ENCODE data around the gene GRK2. TPM values are rescaled to one million over a fixed set of nuclear protein-coding genes. Genes with fewer than 3 reads are reported as not detected.

The GRK2 gene
- 25.4 and 28.3 TPM in 2 replicates for total RNA-seq

DNA sequence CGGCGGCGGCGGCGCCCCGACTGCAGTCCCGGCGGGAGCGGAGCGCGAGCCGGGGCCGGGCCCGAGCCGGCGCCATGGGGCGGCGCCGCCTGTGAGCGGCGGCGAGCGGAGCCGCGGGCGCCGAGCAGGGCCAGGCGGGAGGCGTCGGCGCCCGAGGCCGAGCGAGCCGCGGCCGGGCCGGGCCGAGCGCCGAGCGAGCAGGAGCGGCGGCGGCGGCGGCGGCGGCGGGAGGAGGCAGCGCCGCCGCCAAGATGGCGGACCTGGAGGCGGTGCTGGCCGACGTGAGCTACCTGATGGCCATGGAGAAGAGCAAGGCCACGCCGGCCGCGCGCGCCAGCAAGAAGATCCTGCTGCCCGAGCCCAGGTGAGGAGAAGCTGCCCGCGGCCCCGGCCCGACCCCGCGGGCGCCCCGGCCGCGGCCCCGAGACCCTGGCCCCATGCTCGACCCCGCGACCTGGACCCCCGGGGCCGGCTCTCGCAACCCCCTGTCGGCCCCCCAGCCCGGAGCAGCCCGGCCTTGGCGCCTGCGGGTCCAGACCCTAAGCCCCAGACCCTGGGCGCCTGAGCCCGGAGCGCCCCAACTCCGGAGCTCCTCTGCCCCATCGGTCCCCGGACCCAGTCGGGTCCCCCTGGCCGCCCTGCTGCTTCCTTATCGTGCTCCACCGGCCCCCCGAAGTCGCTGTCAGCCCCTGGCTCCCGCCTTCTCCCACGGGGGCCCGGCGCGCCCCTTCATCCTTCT is at the start of gene GRK2:
GRK2 (plus strand) TSS at position 25 of the 739 bp plus-strand sequence; CDS start at position 252, 227 bp downstream.

DNA sequence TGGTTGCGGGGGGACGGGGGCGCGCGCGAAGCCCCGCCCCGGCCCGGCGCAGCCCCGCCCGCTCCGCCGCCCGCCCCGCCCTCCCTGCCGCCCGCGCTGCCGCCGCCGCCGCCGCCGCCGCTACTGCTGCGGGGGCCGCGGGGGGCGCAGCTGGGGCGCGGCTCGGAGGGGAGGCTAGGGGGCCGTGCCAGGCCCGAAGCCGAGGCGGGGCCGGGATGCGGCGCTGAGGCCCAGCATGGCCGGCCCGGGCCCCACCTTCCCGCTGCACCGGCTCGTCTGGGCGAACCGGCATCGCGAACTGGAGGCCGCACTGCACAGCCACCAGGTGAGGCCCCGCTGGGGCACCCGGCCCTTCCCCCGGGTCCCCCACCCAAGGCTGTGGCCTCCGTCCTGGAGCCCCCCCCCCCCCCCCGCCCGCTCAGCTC is 23.0 kb downstream of the GRK2 start, which contains the start of gene ANKRD13D:
ANKRD13D (plus strand) TSS at position 78 of the 425 bp plus-strand sequence; CDS start at position 236, 158 bp downstream.

DNA sequence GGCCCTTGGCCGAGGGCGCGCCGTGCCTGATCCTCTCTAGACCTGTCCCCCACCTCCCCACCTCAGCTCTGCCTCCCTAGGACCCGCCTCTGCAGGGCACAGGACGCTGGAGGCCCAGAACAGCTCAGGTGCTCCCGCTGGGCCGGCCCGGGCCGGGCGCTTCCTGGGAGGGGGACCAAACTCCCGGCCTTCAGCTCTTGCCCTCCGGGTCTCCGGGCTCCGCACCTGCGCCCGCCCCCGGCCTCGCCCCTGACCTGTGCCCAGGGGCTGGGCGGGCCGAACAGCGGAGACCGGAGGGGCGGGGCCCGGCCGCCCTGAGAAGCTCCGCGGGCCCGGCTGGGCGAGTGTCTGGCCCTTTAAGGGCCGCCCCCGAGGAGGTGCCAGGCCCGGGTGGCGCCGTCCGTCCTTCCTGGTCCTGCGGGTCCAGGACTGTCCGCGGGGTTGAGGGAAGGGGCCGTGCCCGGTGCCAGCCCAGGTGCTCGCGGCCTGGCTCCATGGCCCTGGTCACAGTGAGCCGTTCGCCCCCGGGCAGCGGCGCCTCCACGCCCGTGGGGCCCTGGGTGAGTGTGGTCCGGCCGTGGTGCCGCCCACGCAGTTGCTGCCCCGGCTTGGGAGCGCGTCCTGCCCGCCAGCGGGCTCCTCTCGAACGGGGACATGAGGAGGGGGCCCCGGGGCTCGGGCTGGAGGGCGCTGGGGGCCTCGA is 37.0 kb downstream of the GRK2 start, which contains the start of gene SSH3:
SSH3 (plus strand) TSS at position 399 of the 703 bp plus-strand sequence; CDS start at position 495, 96 bp downstream.

Other genes starting within 250 kb of the GRK2 start
- 2.2 and 3.1 TPM in 2 replicates for gene SYT12, start 243.3 kb upstream of the GRK2 start, total RNA-seq
- gene RHOD, start 209.6 kb upstream of the GRK2 start, total RNA-seq: 24.7 and 34.1 TPM in 2 replicates
- gene KDM2A, start 147.2 kb upstream of the GRK2 start, total RNA-seq: 31.3 and 31.6 TPM in 2 replicates
- gene ANKRD13D, start 22.8 kb downstream of the GRK2 start, total RNA-seq: 16.6 and 29.9 TPM in 2 replicates
- 22.4 and 23.3 TPM in 2 replicates for gene SSH3, start 37.1 kb downstream of the GRK2 start, total RNA-seq
- 91.0 and 113 TPM in 2 replicates for gene POLD4, start 87.1 kb downstream of the GRK2 start, total RNA-seq
- 8.2 and 8.4 TPM in 2 replicates for gene CLCF1, start 107.1 kb downstream of the GRK2 start, total RNA-seq
- gene RAD9A, start 125.5 kb downstream of the GRK2 start, total RNA-seq: 4.2 and 7.1 TPM in 2 replicates
- 105 and 122 TPM in 2 replicates for gene PPP1CA, start 135.4 kb downstream of the GRK2 start, total RNA-seq
- not detected in 2 replicates for gene TBC1D10C, start 137.6 kb downstream of the GRK2 start, total RNA-seq
- 0.05 TPM in 1 of 2 replicates, not detected in the other for gene CARNS1, start 149.2 kb downstream of the GRK2 start, total RNA-seq
- 14.9 and 28.5 TPM in 2 replicates for gene RPS6KB2, start 162.0 kb downstream of the GRK2 start, total RNA-seq
- gene PTPRCAP, start 171.2 kb downstream of the GRK2 start, total RNA-seq: not detected in 2 replicates
- 62.4 and 70.1 TPM in 2 replicates for gene CORO1B, start 177.0 kb downstream of the GRK2 start, total RNA-seq
- not detected in 2 replicates for gene GPR152, start 186.3 kb downstream of the GRK2 start, total RNA-seq
- not detected in 2 replicates for gene CABP4, start 188.9 kb downstream of the GRK2 start, total RNA-seq
- 67.5 and 69.0 TPM in 2 replicates for gene TMEM134, start 202.8 kb downstream of the GRK2 start, total RNA-seq
- 46.8 and 62.4 TPM in 2 replicates for gene AIP, start 216.6 kb downstream of the GRK2 start, total RNA-seq
- gene PITPNM1, start 238.9 kb downstream of the GRK2 start, total RNA-seq: 17.0 and 20.1 TPM in 2 replicates
- 29.5 and 35.6 TPM in 2 replicates for gene CDK2AP2, start 241.7 kb downstream of the GRK2 start, total RNA-seq

All from cardiac ventricle fibroblast (primary cell).